GM10248 (cell line): ENCODE data around the gene OTX2.

ENCODE experiments used
- CTCF ChIA-PET: fragments of 300-600 bp; sonication (Branson Sonifier 250); formaldehyde crosslinking; extraction: SDS; loops from one replicate; lab custom pipeline; 2021; ENCODE audit warnings: antibody characterized with exemption; lab: Yijun Ruan, JAX
- POLR2A ChIA-PET: fragments of 350-650 bp; sonication (Branson Sonifier 250); formaldehyde crosslinking; extraction: SDS; loops from one replicate; lab custom pipeline; 2020; ENCODE audit warnings: antibody characterized with exemption; lab: Yijun Ruan, JAX
- DNase-seq: peaks from one replicate; pipeline ENCODE4 v3.0.0; 2012; ENCODE audit errors: extremely low spot score
- TF ChIP-seq, protein P1 (sequence below): IDR thresholded peaks from 2 replicates; pipeline ENCODE4 v1.5.1; 2012; ENCODE audit warnings: mild to moderate bottlenecking, low read depth; ENCODE audit errors: extremely low read depth, missing control alignments, control extremely low read depth

Gene OTX2

DNA sequence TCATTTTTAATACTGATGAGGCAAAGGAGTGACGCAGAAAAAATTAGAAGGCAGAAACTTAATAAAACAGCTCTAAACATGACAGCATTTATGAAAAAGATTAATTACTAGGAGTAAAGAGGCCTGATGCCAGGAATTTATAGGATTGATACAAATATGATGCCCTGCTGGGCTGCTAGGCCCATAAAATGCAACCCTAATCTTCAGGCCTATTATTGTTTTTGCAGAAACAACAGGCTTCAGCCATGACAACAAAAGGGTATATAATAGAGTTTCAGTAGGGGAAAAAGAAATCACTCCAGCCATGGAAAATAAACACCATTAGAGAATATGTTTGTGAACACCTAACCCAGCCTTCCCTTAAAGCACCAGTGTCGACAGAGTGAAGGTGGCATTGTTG lies 50.6 kb downstream of the OTX2 start:
- DNase-seq = no peak
- POLR2A ChIA-PET = no interaction called here
- CTCF ChIA-PET = interaction anchor here (1.4 kb wide), 1 partner anchor 22 kb away, joined by 3 read pairs; no protein-coding TSS in a partner anchor
- TF ChIP-seq, protein P1, sequence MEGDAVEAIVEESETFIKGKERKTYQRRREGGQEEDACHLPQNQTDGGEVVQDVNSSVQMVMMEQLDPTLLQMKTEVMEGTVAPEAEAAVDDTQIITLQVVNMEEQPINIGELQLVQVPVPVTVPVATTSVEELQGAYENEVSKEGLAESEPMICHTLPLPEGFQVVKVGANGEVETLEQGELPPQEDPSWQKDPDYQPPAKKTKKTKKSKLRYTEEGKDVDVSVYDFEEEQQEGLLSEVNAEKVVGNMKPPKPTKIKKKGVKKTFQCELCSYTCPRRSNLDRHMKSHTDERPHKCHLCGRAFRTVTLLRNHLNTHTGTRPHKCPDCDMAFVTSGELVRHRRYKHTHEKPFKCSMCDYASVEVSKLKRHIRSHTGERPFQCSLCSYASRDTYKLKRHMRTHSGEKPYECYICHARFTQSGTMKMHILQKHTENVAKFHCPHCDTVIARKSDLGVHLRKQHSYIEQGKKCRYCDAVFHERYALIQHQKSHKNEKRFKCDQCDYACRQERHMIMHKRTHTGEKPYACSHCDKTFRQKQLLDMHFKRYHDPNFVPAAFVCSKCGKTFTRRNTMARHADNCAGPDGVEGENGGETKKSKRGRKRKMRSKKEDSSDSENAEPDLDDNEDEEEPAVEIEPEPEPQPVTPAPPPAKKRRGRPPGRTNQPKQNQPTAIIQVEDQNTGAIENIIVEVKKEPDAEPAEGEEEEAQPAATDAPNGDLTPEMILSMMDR = no peak

DNA sequence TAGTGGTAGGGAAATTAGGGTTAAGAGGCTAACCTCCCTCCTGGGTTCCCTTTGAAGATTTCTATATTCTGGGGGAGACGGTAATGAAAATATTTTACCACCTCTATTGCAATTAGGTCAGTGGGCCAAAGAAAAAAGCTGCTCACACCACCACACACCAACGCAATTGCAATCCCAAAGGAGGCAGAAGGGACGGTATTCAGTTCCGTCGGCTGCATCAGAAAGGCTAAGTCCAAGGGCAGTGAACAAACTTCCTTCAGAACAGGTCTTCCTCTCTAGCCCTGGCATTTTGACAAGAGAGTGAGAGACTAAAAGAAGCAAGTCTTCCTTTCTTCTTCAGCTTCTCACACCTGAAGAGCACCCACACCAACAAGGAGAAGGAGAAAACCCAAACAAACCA lies 51.2 kb downstream of the OTX2 start:
- ChIA-PET CTCF (interaction anchor here (1.4 kb wide), 1 partner anchor 23 kb away, joined by 3 read pairs; no protein-coding TSS in a partner anchor), POLR2A (no interaction called here)
- TF ChIP-seq, protein P1 = no peak
- DNase-seq = no peak

DNA sequence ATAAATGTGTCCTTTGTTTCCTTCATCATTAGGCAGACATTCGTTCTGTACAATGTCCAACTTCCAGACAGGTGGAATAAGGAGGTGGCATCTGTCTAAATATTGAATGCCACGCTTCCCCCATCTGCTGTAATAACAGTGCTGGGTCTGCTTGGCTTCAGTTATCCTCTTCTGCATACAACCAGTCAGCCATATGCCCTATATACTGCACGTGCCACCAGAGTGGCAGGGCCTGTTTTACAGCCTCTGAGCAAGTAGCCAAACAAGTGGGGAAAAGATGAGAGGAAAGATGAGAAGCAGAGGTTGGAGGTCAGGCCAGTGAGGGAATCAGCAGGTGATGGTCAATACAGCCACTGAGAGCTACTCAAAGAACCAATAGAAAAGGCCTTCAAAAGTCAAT lies 55.4 kb downstream of the OTX2 start:
- CTCF ChIA-PET = no interaction called here
- no peak for DNase-seq
- TF ChIP-seq, protein P1 = no peak
- POLR2A ChIA-PET = no interaction called here

DNA sequence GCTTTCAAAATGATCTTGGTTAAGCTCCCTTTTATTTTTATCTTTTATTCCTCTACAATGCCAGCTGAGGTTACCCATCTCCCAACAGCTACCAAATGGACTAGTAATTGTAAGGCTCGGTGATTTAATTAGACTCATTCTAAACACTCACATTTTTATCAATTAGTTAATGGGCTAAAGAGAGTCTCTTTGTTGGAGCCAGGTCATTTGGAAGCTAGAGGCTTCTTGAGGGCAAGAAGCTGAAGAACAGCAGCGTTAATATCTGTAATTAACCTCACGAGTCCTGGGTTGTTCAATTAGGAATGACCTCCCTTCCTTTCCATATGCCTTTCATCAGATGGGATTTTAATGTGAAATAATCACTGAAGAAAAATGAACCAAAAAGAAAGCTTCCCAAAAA lies 56.9 kb downstream of the OTX2 start:
- TF ChIP-seq, protein P1 = no peak
- no peak for DNase-seq
- ChIA-PET POLR2A (interaction anchor here (0.6 kb wide), 1 partner anchor 10 kb away, joined by 3 read pairs; no protein-coding TSS in a partner anchor), CTCF (interaction anchor here (0.7 to 1.7 kb wide), 2 partner anchors 10 to 28 kb away, joined by 3 to 5 read pairs; no protein-coding TSS in a partner anchor)

DNA sequence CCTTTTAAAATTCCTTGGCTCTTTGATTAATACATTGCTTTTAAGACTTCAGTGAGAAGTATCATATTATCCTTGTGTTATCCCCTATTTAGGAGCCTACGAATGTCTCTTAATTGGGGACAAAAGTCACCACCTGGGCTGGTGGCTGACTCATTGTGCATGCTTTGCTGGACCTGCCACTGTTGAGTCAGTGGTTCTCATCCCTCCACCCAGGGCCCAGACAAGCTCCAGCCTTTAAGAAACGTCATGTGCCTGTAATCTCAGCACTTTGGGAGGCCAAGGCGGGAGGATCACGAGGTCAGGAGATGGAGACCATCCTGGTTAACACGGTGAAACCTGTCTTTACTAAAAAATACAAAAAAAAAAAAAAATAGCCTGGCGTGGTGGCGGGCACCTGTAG lies 57.9 kb downstream of the OTX2 start:
- POLR2A ChIA-PET = no interaction called here
- TF ChIP-seq, protein P1 = no peak
- CTCF ChIA-PET = interaction anchor here (0.9 to 1.7 kb wide), 2 partner anchors 11 kb away, joined by 4 to 5 read pairs; no protein-coding TSS in a partner anchor
- DNase-seq = no peak

DNA sequence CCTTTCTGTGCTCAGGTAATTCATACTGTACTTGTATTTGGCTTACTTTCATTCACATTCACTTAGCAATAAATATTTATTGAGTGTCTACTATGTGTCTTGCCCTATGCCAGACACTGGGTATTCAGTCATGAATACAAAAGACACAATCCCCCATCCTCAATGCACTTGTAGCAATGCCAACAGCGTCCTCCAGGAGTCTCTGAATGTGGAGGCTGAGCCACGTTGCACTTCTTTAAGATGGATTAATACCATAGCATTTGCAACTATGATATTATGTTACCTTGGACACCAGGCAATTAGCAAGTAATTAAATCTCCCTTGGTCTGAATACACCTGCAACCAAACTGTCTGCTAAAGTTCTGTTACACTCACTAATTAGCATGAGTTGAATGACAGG lies 58.8 kb downstream of the OTX2 start:
- ChIA-PET CTCF (interaction anchor here (0.9 to 2.0 kb wide), 2 partner anchors 10 to 16 kb away, joined by 4 to 6 read pairs; no protein-coding TSS in a partner anchor), POLR2A (no interaction called here)
- no peak for DNase-seq
- TF ChIP-seq, protein P1 = no peak
